NOMO-1 treated with dmso at 0.1 percent for 144 hours (cell line): Measurements from ENCODE around the gene SUSD3.

Experiments
- DNase-seq: peaks from one replicate; lab custom pipeline; 2025; ENCODE audit not compliant: unreplicated experiment; lab: John Stamatoyannopoulos, UW

SUSD3 gene

GRCh38 chr9:93072383-93072795, 13.9 kb downstream of the SUSD3 start:
- DNase-seq: no peak

- DNase-seq: no peak
These were observed 17.7 kb downstream of the SUSD3 start for GRCh38 chr9:93076101-93076791.

- no peak for DNase-seq
These were observed 18.3 kb downstream of the SUSD3 start for GRCh38 chr9:93076792-93077128.

- DNase-seq: no peak
These were observed 18.9 kb downstream of the SUSD3 start for GRCh38 chr9:93077367-93077766.

- no peak for DNase-seq
These were observed 19.3 kb downstream of the SUSD3 start for GRCh38 chr9:93077811-93078210.

- no peak for DNase-seq
These were observed 20.9 kb downstream of the SUSD3 start for GRCh38 chr9:93079371-93079770.

GRCh38 chr9:93080406-93080805, 21.9 kb downstream of the SUSD3 start:
- DNase-seq: no peak

GRCh38 chr9:93081081-93081529, 22.6 kb downstream of the SUSD3 start:
- no peak for DNase-seq

GRCh38 chr9:93081931-93082330, 23.4 kb downstream of the SUSD3 start:
- no peak for DNase-seq

GRCh38 chr9:93082841-93083411, 24.4 kb downstream of the SUSD3 start:
- no peak for DNase-seq

- DNase-seq: no peak
These were observed 25.3 kb downstream of the SUSD3 start for GRCh38 chr9:93083592-93084470.

GRCh38 chr9:93084471-93084881, 26.0 kb downstream of the SUSD3 start:
- no peak for DNase-seq

GRCh38 chr9:93085676-93086075, 27.2 kb downstream of the SUSD3 start:
- no peak for DNase-seq

GRCh38 chr9:93086447-93087224, 28.1 kb downstream of the SUSD3 start:
- DNase-seq: no peak

GRCh38 chr9:93087971-93088655, 29.6 kb downstream of the SUSD3 start:
- no peak for DNase-seq

GRCh38 chr9:93088656-93089015, 30.1 kb downstream of the SUSD3 start:
- no peak for DNase-seq

GRCh38 chr9:93089024-93089423, 30.5 kb downstream of the SUSD3 start:
- no peak for DNase-seq

- no peak for DNase-seq
These were observed 31.0 kb downstream of the SUSD3 start for GRCh38 chr9:93089481-93089991.

- no peak for DNase-seq
These were observed 31.7 kb downstream of the SUSD3 start for GRCh38 chr9:93090091-93090655.

GRCh38 chr9:93091056-93091452, 32.6 kb downstream of the SUSD3 start:
- DNase-seq: no peak
